Spleen (tissue), 11 donors: Measurements from ENCODE around the gene PACSIN3. TPM values are rescaled to one million over a fixed set of nuclear protein-coding genes. Genes with fewer than 3 reads are reported as not detected.

Source experiments
- DNase-seq: peaks from one replicate; pipeline ENCODE4 v3.0.0-alpha.2; 2020
- H3K27ac ChIP-seq, 8 donors: fragments of 200-600 bp; sonication (generic) in 7 of 8; 1 replicate in 4 of 8; 2 replicates in 4 of 8; pipeline versions ENCODE4 v1.5.0 to v1.8.0; 2016 to 2021; ENCODE audit warnings: inconsistent platforms in 4 of 8, mild to moderate bottlenecking in 4 of 8, moderate library complexity in 1 of 8
- H3K27me3 ChIP-seq, 7 donors: fragments of 200-600 bp; sonication (generic) in 6 of 7; replicated peaks in 1 of 7; 1 replicate in 4 of 7; 2 replicates in 3 of 7; pipeline versions ENCODE4 v1.5.0 to v1.8.0; 2016 to 2021; ENCODE audit warnings: inconsistent platforms in 3 of 7, mild to moderate bottlenecking in 1 of 7
- H3K36me3 ChIP-seq, 6 donors: fragments of 200-600 bp; sonication (generic) in 5 of 6; 1 replicate in 4 of 6; 2 replicates in 2 of 6; pipeline versions ENCODE4 v1.5.0 to v1.8.0; 2016 to 2021; ENCODE audit warnings: inconsistent platforms in 2 of 6
- H3K4me1 ChIP-seq, 6 donors: fragments of 200-600 bp; sonication (generic) in 5 of 6; 1 replicate in 3 of 6; 2 replicates in 3 of 6; pipeline versions ENCODE4 v1.5.0 to v1.8.0; 2016 to 2021; ENCODE audit warnings: inconsistent platforms in 3 of 6
- H3K4me3 ChIP-seq, 8 donors: fragments of 200-600 bp; sonication (generic) in 7 of 8; 1 replicate in 4 of 8; 2 replicates in 4 of 8; pipeline versions ENCODE4 v1.5.0 to v1.8.0; 2016 to 2021; ENCODE audit warnings: inconsistent platforms in 4 of 8, mild to moderate bottlenecking in 4 of 8, moderate library complexity in 2 of 8
- H3K9me3 ChIP-seq, 8 donors: fragments of 200-600 bp; sonication (generic) in 7 of 8; 1 replicate in 4 of 8; 2 replicates in 4 of 8; pipeline versions ENCODE4 v1.5.0 to v1.8.0; 2016 to 2021; ENCODE audit warnings: inconsistent platforms in 4 of 8
- CTCF ChIP-seq, 11 experiments: fragments of 200-600 bp in 7 of 11; fragments of 450-650 bp in 4 of 11; sonication (generic) in 4 of 11; IDR thresholded peaks in 8 of 11; conservative IDR thresholded peaks in 3 of 11; 1 replicate in 7 of 11; 2 replicates in 4 of 11; pipeline versions ENCODE4 v1.4.0 to v1.8.0; 2016 to 2021; ENCODE audit warnings: antibody characterized with exemption in 11 of 11, inconsistent platforms in 4 of 11, mild to moderate bottlenecking in 1 of 11
- POLR2A ChIP-seq, 3 donors: fragments of 450-650 bp; IDR thresholded peaks; one replicate each; pipeline ENCODE4 v1.5.1; 2017; ENCODE audit warnings: antibody characterized with exemption in 3 of 3, mild to moderate bottlenecking in 1 of 3
- POLR2AphosphoS5 ChIP-seq, 3 donors: sonication (generic); formaldehyde crosslinking; IDR thresholded peaks; one replicate each; pipeline ENCODE4 v1.5.1; 2017; ENCODE audit warnings: antibody characterized with exemption in 3 of 3
- WGBS, 5 donors: extraction: QIAGEN DNeasy Blood & Tissue Kit in 3 of 5; methylation state at CpG; one replicate each; pipeline versions ENCODE4 v1.1.5 to v1.1.7; 2013 to 2018; 5-methylcytosine and 5-hydroxymethylcytosine counted together
- intact Hi-C: fragments of 100-400 bp; cut with DNase I; formaldehyde crosslinking; loops from one replicate; pipeline ENCODE4 v1.15.0; 2023; ENCODE audit warnings: low total_unique reads
- polyA plus RNA-seq, 3 donors: library from polyadenylated mRNA; stranded (reverse); fragments of 200-250 nt; gene quantifications; one replicate each; pipeline ENCODE4 v1.2.1, GENCODE V29; 2013
- total RNA-seq, 7 donors: library from RNA; depleted of rRNA in 3 of 7; stranded (reverse); fragments of >200 nt in 3 of 7; fragmentation: NEBNext Ultra II Directional in 4 of 7; extraction: Animal tissue kit (Norgen Biotek cat#: 25700) in 4 of 7; gene quantifications; one replicate each; pipeline versions ENCODE4 v1.1.0 to v1.2.1, GENCODE V29; 2016 to 2021
- donor health status: healthy with polysubstance abuse.
- donor health status: DM: no; HTN: no; CAD: no; lungs with moderate emphysema.
- donor health status: DM: no; HTN: no; CAD: no.
- donor health status: Bipolar disorder and iron deficiency.
- donor health status: healthy.
- donor health status: DM: no; HTN: no; CAD: no.
- donor health status: DM: yes; HTN: yes; CAD: no.

Gene PACSIN3
- total and polyA plus RNA-seq, 10 donors, result 1.2 to 13.0 (median 3.1) TPM

DNA sequence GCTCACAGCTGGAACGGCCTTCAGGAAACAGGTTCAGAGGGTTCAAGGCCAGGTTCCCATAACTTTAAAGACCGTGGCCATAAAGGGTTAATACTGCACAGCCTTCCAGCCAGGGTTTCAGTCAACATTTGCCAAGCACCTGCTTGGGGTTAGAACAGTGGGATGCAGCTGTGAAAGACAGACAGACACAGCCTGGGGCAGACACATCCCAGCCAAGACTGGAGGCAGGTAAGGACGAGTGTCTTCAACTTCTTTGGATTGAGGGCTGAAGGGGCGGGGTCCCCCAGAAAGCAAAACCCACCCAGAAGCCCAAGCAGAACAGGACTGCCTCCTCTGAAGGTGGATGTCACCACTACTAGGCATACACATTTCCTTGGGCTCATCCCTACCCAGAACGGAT, 23.8 kb downstream of the PACSIN3 start:
- Histone ChIP-seq H3K4me1 (peaks cover 0 to 22% (median 11%) of the 10 kb centered on the region in 6 donors), H3K27ac (no peak overlapping the region), H3K27me3 (no peaks in the 10 kb centered on the region), H3K36me3 (peaks cover 8 to 73% (median 46%) of the 10 kb centered on the region in 6 donors), H3K9me3 (no peaks in the 10 kb centered on the region), H3K4me3 (no peak overlapping the region)
- 64 to 75% (median 71%) methylated on average over 5 of the region's 5 CpGs for WGBS, 5 donors
- no peak for TF ChIP-seq POLR2AphosphoS5 (IDR thresholded peaks at IDR 0.05)
- no peak for TF ChIP-seq POLR2A (IDR thresholded peaks at IDR 0.05)
- no peak for TF ChIP-seq CTCF (IDR thresholded peaks at IDR 0.05 in 8 of 11, conservative IDR thresholded peaks at IDR 0.05 in 3 of 11)
- DNase-seq, result no peak
- intact Hi-C loops, result no loop called here

DNA sequence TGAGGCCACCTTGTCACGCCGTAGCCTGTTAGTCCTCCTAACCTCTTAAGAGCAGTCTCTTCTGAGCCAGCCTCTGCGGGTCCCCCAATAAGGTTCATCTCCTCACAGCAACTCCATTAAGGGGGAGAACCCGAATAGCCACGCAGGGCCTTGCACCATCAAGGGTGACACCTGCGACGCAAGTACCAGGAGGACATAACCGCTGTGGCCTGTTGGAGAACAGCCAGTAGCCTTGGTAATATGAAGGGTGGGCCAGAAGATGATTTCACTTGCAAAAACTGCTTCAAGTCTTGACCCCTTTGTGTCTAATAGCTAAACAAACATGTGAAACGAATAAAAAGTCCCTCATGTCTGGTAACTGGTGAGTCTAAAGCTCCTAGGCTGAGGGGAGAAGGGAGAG, 24.3 kb downstream of the PACSIN3 start:
- peaks cover 8 to 73% (median 44%) of the 10 kb centered on the region in 6 donors for H3K36me3 ChIP-seq
- H3K27ac ChIP-seq, result peak overlapping the region in 1 of 8 donors; percentile 36
- no peak for DNase-seq
- TF ChIP-seq CTCF (IDR thresholded peaks at IDR 0.05 in 8 of 11, conservative IDR thresholded peaks at IDR 0.05 in 3 of 11) (no peak), POLR2A (IDR thresholded peaks at IDR 0.05) (no peak)
- intact Hi-C loops, result no loop called here
- H3K9me3 ChIP-seq, result no peaks in the 10 kb centered on the region
- WGBS, 5 donors, result 63 to 88% (median 77%) methylated on average over 9 of the region's 9 CpGs
- H3K4me1 ChIP-seq, result peaks cover 0 to 22% (median 11%) of the 10 kb centered on the region in 6 donors
- no peak overlapping the region for H3K4me3 ChIP-seq
- H3K27me3 ChIP-seq, result no peaks in the 10 kb centered on the region

DNA sequence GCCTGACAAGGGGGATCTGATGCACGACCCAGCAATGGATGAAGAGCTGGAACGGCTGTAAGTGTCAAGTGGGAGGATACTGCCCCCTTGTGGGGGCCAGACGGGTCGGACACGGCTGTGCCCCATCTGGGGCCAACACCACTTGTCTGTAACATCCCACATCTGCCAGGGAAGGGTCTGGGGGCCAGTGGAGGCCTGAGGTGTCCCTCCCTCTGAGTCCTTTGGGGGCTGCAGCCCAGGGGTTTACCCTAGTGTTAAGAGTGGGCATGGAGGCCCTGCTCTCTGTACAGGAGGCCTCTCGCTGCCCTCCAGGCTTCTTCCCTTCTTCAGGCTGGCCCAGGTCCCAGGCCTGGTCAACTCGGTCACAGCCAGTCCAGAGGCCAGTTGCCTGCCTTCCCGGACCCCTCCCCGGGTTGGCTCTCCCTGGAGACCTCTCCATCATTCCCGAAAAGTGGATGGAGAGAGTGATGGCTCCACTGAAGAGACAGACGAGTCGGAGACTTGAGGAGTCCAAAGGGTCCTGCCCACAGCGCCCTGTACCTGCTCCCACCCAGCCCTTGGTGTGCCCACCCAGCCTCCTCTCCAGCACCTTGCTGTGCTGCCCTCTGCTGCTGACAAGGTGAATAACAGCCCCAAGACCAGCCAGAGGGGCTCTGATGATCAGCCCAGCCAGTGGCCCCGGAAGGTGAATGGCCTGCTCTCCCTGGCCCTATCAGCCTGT, 24.9 kb downstream of the PACSIN3 start:
- Histone ChIP-seq H3K9me3 (no peaks in the 10 kb centered on the region), H3K27me3 (no peaks in the 10 kb centered on the region), H3K27ac (peak overlapping the region in 1 of 8 donors; percentile 36), H3K4me1 (peaks cover 0 to 22% (median 11%) of the 10 kb centered on the region in 6 donors), H3K4me3 (no peak overlapping the region), H3K36me3 (peaks cover 3 to 73% (median 38%) of the 10 kb centered on the region in 6 donors)
- TF ChIP-seq POLR2A (IDR thresholded peaks at IDR 0.05), result no peak
- TF ChIP-seq CTCF (IDR thresholded peaks at IDR 0.05 in 8 of 11, conservative IDR thresholded peaks at IDR 0.05 in 3 of 11), result peak; percentile 20 to 71 (median 49)
- peak; percentile 46 to 66 (median 48) for TF ChIP-seq POLR2AphosphoS5 (IDR thresholded peaks at IDR 0.05)
- intact Hi-C loops, result no loop called here
- DNase-seq, result no peak
- 59 to 80% (median 60%) methylated on average over 5 to 14 of the region's 14 CpGs for WGBS, 5 donors

DNA sequence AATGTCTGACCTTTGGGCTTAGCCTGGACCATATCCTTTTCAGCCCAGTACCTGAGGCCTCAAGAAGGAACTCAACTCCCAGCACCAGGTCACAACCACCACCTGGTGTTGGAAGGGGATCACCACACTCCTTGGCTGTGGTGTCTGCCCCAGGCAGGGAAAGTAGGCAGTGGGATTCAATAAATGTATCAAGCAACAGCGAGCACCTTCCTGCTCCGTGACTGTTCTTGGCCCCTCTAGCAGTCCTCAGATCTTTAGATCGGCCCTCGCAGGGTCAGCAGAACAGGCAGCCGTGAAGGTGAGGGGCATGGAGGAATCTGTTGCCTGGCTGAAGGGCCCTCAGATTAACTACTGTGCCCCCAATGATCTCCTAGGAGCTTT, 25.5 kb downstream of the PACSIN3 start:
- H3K4me1 ChIP-seq, result peaks cover 0 to 27% (median 12%) of the 10 kb centered on the region in 6 donors
- intact Hi-C loops, result no loop called here
- H3K36me3 ChIP-seq, result peaks cover 0 to 70% (median 32%) of the 10 kb centered on the region in 6 donors
- TF ChIP-seq CTCF (IDR thresholded peaks at IDR 0.05 in 8 of 11, conservative IDR thresholded peaks at IDR 0.05 in 3 of 11) (no peak), POLR2A (IDR thresholded peaks at IDR 0.05) (no peak), POLR2AphosphoS5 (IDR thresholded peaks at IDR 0.05) (no peak)
- DNase-seq, result no peak
- H3K4me3 ChIP-seq, result no peak overlapping the region
- H3K27me3 ChIP-seq, result no peaks in the 10 kb centered on the region
- H3K9me3 ChIP-seq, result no peaks in the 10 kb centered on the region
- no peak overlapping the region for H3K27ac ChIP-seq
- WGBS, 5 donors, result 90 to 94% (median 94%) methylated on average over 5 of the region's 5 CpGs
